MM.1S (cell line): ENCODE results near the gene ZFR.
"Not testable (repeated sequence)": the region's sequence is repeated elsewhere in the genome, so short reads cannot be mapped to it uniquely, and the experiment has no call there.

ENCODE experiments used
- EZH2 ChIP-seq: fragments of 300-600 bp; sonication (generic); optimal IDR thresholded peaks from 2 replicates; pipeline ENCODE3; 2017; ENCODE audit warnings: low read depth, mild to moderate bottlenecking, antibody characterized with exemption, low read length, mixed read lengths
- TF ChIP-seq, protein P1 (sequence below): fragments of 300-600 bp; sonication (generic); IDR thresholded peaks from 2 replicates; pipeline ENCODE4 v1.5.1; 2016; ENCODE audit warnings: antibody characterized with exemption, low read length, mixed read lengths

DNA sequence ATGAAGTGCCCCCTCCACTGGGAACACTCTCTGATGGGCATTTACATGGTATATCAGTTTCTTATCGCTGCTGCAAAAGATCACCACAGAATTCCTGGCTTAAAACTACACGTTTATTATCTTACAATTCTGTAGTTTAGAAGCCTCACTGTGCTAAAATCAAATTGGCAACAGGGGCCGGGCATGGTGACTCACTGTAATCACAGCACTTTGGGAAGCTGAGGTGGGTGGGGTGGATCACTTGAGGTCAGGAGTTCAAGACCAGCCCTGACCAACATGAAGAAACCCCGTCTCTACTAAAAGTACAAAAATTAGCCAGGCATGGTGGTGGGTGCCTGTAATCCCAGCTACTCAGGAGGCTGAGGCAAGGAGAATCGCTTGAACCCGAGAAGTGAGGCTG is 7.8 kb upstream of the ZFR start:
- TF ChIP-seq, protein P1, sequence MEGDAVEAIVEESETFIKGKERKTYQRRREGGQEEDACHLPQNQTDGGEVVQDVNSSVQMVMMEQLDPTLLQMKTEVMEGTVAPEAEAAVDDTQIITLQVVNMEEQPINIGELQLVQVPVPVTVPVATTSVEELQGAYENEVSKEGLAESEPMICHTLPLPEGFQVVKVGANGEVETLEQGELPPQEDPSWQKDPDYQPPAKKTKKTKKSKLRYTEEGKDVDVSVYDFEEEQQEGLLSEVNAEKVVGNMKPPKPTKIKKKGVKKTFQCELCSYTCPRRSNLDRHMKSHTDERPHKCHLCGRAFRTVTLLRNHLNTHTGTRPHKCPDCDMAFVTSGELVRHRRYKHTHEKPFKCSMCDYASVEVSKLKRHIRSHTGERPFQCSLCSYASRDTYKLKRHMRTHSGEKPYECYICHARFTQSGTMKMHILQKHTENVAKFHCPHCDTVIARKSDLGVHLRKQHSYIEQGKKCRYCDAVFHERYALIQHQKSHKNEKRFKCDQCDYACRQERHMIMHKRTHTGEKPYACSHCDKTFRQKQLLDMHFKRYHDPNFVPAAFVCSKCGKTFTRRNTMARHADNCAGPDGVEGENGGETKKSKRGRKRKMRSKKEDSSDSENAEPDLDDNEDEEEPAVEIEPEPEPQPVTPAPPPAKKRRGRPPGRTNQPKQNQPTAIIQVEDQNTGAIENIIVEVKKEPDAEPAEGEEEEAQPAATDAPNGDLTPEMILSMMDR: not testable (repeated sequence)
- TF ChIP-seq EZH2: not testable (repeated sequence)
